HCT116 (cell line): ENCODE measurements around the gene ST14.

ENCODE experiments used
- CTCF ChIP-seq, 3 experiments: fragments of 200-600 bp in 1 of 3; sonication (generic) in 1 of 3; IDR thresholded peaks in 2 of 3; conservative IDR thresholded peaks in 1 of 3; 2 replicates each; pipeline ENCODE4 v1.5.1; 2012 to 2017; ENCODE audit warnings: low read depth in 2 of 3, low read length in 2 of 3, antibody characterized with exemption in 1 of 3, borderline replicate concordance in 1 of 3, control low read depth in 1 of 3, mild to moderate bottlenecking in 1 of 3, mixed read lengths in 1 of 3, mixed run types in 1 of 3, moderate library complexity in 1 of 3; ENCODE audit not compliant: insufficient read depth in 1 of 3
- FOSL1 ChIP-seq: IDR thresholded peaks from 2 replicates; pipeline ENCODE4 v1.6.1; 2012; ENCODE audit warnings: low read depth
- POLR2A ChIP-seq: IDR thresholded peaks from 2 replicates; pipeline ENCODE4 v1.7.0; 2011; ENCODE audit warnings: borderline replicate concordance; ENCODE audit not compliant: insufficient read depth, insufficient read length; ENCODE audit errors: extremely low read depth
- POLR2AphosphoS5 ChIP-seq: IDR thresholded peaks from 2 replicates; pipeline ENCODE4 v1.6.1; 2011; ENCODE audit warnings: mild to moderate bottlenecking, low read depth, low read length, moderate library complexity

- TF ChIP-seq CTCF (IDR thresholded peaks at IDR 0.05 in 2 of 3, conservative IDR thresholded peaks at IDR 0.05 in 1 of 3; ENCODE audit: borderline replicate concordance in 1 of 3, insufficient read depth in 1 of 3, low read depth in 2 of 3, low read length in 2 of 3) (no peak), POLR2AphosphoS5 (no peak), POLR2A (no peak), FOSL1 (no peak)
These were observed 55.4 kb downstream of the ST14 start for GRCh38 chr11:130214861-130215530.
